Naive thymus-derived CD4-positive, alpha-beta T cell (primary cell): ENCODE data around the gene GAPT. TPM values are rescaled to one million over a fixed set of nuclear protein-coding genes. Genes with fewer than 3 reads are reported as not detected.

Experiments
- microRNA-seq: library from miRNA; unstranded; fragments of <30 nt; microRNA quantifications from one replicate; pipeline ENCODE4 v1.2.0, GENCODE V29; 2022; ENCODE audit warnings: borderline microRNAs expressed
- polyA plus RNA-seq, 2 donors: library from polyadenylated mRNA; unstranded; fragments of 300-500 nt; fragmentation: Illumina TruSeq; gene quantifications; one replicate each; pipeline ENCODE4 v1.2.3, GENCODE V29; 2021
- total RNA-seq, 6 experiments: library from RNA in 5 of 6; stranded (reverse) in 5 of 6; gene quantifications; 1 replicate in 5 of 6; 2 replicates in 1 of 6; pipeline ENCODE4 v1.2.3 and lab custom pipeline; 2021 to 2026

GAPT gene
- total and polyA plus RNA-seq, 7 experiments from 2014 or later, result 0.54 to 11.7 (median 0.97) TPM; not detected in 1

Small RNA genes lying within 50 kb of the gene (microRNA-seq; reads per million reads assigned to microRNA genes)
- gene MIR548AE2, result not detected

Other genes with a start within 250 kb of the GAPT start
- gene PLK2, start 31.3 kb upstream of the GAPT start, total RNA-seq, result 10 to 100 TPM in 2 of 5 experiments, 1 to 10 TPM in 3; 5.7 to 29.5 (median 9.3) TPM
- 1 to 10 TPM in 1 of 2 donors, under 1 TPM in 1; 0.77 to 2.6 TPM for gene PLK2, start 31.3 kb upstream of the GAPT start, polyA plus RNA-seq
- gene RAB3C, start 91.6 kb downstream of the GAPT start, total RNA-seq, result not detected
- not detected for gene RAB3C, start 91.6 kb downstream of the GAPT start, polyA plus RNA-seq